Upper lobe of right lung (tissue), 1 donor: ENCODE results near the gene MRPL55. TPM values are rescaled to one million over a fixed set of nuclear protein-coding genes. Genes with fewer than 3 reads are reported as not detected.

Source experiments
- ATAC-seq: fragments of 200-7000 bp; cut with Tn5 transposase; one replicate; pipeline ENCODE4 v1.9.1; 2020; ENCODE audit warnings: mild to moderate bottlenecking, moderate library complexity
- DNase-seq: peaks from one replicate; pipeline ENCODE4 v3.0.0-alpha.2; 2020
- H3K27ac ChIP-seq: fragments of 200-600 bp; one replicate; pipeline ENCODE4 v1.8.0; 2022
- H3K27me3 ChIP-seq: fragments of 200-600 bp; one replicate; pipeline ENCODE4 v1.8.0; 2022; ENCODE audit warnings: mild to moderate bottlenecking
- H3K36me3 ChIP-seq: fragments of 200-600 bp; one replicate; pipeline ENCODE4 v1.8.0; 2022
- H3K4me1 ChIP-seq: fragments of 200-600 bp; one replicate; pipeline ENCODE4 v1.8.0; 2022
- H3K4me3 ChIP-seq: fragments of 200-600 bp; one replicate; pipeline ENCODE4 v1.8.0; 2022; ENCODE audit warnings: mild to moderate bottlenecking
- H3K9me3 ChIP-seq: fragments of 200-600 bp; one replicate; pipeline ENCODE4 v1.8.0; 2022
- intact Hi-C: fragments of 100-400 bp; cut with DNase I; formaldehyde crosslinking; loops from one replicate; pipeline ENCODE4 v1.11.0; 2022
- long read RNA-seq: library from polyadenylated mRNA; unstranded; transcript quantifications from one replicate; pipeline ENCODE4 v2.0.0, GENCODE V29; 2021
- total RNA-seq: library from RNA; stranded (reverse); fragmentation: NEBNext Ultra II Directional; extraction: Animal tissue kit (Norgen Biotek cat#: 25700); gene quantifications from one replicate; pipeline ENCODE4 v1.2.1, GENCODE V29; 2021
- TF ChIP-seq, protein P1 (sequence below): fragments of 200-600 bp; IDR thresholded peaks from one replicate; pipeline ENCODE4 v1.8.0; 2022; ENCODE audit warnings: antibody characterized with exemption
- donor health status: DM: no; HTN: yes; CAD: no; lungs with severe emphysema.

The MRPL55 gene
- total RNA-seq = 39.9 TPM
- long read RNA-seq, transcript MRPL55-203 (5 exons, 744 nt) = major isoform, 5 of 22 reads
- long read RNA-seq, partial matches to known transcripts = 0 of 22 reads
- long read RNA-seq, other reads (novel, unspliced or antisense) = 8 of 22 reads

DNA sequence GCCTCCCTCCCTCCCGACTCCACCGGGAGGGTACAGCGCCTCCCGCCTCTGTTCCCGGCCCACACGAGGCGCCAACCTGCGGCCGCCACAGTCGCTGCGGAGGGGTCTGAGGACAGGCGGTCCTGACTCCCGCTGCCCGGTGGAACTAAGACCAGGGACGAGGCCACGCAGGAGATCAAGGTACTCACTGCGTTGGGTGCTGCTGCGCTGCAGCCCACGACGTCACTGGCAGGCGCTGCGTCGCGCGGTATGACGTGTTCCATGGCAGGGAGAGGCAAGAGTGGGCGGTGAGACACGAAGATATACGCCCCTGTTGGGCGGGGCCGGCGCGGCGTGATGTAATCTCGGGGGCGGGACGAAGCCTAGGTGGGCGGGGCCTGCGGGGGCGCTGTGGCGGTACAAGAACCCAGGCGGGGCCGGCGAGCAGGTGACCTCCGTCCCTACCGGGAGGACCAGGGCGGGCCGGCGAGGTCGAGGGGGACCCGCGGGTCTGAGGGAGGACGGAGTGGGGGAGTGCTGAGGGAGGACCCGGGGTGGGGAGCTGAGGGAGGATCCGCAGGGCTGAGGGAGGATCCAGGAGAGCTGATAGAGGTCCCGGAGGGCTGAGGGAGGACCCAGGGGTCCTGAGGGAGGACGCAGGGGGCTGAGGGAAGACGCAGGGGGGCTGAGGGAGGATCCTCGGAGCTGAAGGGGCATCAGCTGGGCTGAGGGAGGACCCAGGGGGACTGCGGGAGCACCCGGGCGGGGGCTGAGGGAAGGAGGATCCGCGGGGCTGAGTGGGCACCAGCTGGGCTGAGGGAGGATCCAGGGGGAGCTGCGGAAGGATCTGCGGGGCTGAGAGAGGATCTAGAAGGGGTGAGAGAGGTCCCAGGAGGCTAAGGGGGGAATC, at the start of gene MRPL55:
TSS of gene MRPL55 (minus strand) at position 227 of the 889 bp plus-strand sequence. CDS start 1,039 bp downstream, outside the sequence.
- H3K36me3 ChIP-seq = peaks cover 21% of the 10 kb centered on the region
- no peaks in the 10 kb centered on the region for H3K9me3 ChIP-seq
- H3K4me1 ChIP-seq = peaks cover 22% of the 10 kb centered on the region
- TF ChIP-seq, protein P1, sequence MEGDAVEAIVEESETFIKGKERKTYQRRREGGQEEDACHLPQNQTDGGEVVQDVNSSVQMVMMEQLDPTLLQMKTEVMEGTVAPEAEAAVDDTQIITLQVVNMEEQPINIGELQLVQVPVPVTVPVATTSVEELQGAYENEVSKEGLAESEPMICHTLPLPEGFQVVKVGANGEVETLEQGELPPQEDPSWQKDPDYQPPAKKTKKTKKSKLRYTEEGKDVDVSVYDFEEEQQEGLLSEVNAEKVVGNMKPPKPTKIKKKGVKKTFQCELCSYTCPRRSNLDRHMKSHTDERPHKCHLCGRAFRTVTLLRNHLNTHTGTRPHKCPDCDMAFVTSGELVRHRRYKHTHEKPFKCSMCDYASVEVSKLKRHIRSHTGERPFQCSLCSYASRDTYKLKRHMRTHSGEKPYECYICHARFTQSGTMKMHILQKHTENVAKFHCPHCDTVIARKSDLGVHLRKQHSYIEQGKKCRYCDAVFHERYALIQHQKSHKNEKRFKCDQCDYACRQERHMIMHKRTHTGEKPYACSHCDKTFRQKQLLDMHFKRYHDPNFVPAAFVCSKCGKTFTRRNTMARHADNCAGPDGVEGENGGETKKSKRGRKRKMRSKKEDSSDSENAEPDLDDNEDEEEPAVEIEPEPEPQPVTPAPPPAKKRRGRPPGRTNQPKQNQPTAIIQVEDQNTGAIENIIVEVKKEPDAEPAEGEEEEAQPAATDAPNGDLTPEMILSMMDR = no peak
- intact Hi-C loops = no loop called here
- peak within 1 kb of the TSS; percentile 76 for H3K4me3 ChIP-seq
- peak within 1 kb of the TSS; percentile 86 for H3K27ac ChIP-seq
- ATAC-seq = peak; percentile 98
- peak; percentile 99 for DNase-seq
- H3K27me3 ChIP-seq = no peaks in the 10 kb centered on the region

DNA sequence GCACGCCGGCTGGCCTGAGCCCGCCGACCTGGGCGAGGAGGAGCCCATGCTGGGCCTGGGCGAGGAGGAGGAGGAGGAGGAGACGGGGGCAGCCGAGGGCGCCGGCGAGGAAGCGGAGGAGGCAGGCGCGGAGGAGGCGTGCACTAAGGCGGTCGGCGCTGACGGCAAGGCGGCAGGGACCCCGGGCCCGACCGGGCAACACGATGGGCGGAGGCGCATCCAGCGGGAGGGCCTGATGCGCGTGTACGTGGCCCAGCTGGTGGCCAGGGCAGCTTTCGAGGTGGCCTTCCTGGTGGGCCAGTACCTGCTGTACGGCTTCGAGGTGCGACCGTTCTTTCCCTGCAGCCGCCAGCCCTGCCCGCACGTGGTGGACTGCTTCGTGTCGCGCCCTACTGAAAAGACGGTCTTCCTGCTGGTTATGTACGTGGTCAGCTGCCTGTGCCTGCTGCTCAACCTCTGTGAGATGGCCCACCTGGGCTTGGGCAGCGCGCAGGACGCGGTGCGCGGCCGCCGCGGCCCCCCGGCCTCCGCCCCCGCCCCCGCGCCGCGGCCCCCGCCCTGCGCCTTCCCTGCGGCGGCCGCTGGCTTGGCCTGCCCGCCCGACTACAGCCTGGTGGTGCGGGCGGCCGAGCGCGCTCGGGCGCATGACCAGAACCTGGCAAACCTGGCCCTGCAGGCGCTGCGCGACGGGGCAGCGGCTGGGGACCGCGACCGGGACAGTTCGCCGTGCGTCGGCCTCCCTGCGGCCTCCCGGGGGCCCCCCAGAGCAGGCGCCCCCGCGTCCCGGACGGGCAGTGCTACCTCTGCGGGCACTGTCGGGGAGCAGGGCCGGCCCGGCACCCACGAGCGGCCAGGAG, 49.3 kb upstream of the MRPL55 start:
- Histone ChIP-seq H3K4me3 (no peak overlapping the region), H3K4me1 (peaks cover 18% of the 10 kb centered on the region), H3K36me3 (no peaks in the 10 kb centered on the region), H3K9me3 (no peaks in the 10 kb centered on the region), H3K27me3 (no peaks in the 10 kb centered on the region), H3K27ac (no peak overlapping the region)
- TF ChIP-seq, protein P1 = no peak
- DNase-seq (peak; percentile 50), ATAC-seq (no peak)
- intact Hi-C loops = no loop called here

DNA sequence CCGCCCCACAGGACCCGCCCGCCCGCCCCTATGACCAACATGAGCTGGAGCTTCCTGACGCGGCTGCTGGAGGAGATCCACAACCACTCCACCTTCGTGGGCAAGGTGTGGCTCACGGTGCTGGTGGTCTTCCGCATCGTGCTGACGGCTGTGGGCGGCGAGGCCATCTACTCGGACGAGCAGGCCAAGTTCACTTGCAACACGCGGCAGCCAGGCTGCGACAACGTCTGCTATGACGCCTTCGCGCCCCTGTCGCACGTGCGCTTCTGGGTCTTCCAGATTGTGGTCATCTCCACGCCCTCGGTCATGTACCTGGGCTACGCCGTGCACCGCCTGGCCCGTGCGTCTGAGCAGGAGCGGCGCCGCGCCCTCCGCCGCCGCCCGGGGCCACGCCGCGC, 48.6 kb upstream of the MRPL55 start:
- ATAC-seq (no peak), DNase-seq (peak; percentile 53)
- Histone ChIP-seq H3K4me3 (no peak overlapping the region), H3K4me1 (peaks cover 12% of the 10 kb centered on the region), H3K36me3 (no peaks in the 10 kb centered on the region), H3K9me3 (no peaks in the 10 kb centered on the region), H3K27ac (no peak overlapping the region), H3K27me3 (no peaks in the 10 kb centered on the region)
- intact Hi-C loops = no loop called here
- TF ChIP-seq, protein P1 = no peak

DNA sequence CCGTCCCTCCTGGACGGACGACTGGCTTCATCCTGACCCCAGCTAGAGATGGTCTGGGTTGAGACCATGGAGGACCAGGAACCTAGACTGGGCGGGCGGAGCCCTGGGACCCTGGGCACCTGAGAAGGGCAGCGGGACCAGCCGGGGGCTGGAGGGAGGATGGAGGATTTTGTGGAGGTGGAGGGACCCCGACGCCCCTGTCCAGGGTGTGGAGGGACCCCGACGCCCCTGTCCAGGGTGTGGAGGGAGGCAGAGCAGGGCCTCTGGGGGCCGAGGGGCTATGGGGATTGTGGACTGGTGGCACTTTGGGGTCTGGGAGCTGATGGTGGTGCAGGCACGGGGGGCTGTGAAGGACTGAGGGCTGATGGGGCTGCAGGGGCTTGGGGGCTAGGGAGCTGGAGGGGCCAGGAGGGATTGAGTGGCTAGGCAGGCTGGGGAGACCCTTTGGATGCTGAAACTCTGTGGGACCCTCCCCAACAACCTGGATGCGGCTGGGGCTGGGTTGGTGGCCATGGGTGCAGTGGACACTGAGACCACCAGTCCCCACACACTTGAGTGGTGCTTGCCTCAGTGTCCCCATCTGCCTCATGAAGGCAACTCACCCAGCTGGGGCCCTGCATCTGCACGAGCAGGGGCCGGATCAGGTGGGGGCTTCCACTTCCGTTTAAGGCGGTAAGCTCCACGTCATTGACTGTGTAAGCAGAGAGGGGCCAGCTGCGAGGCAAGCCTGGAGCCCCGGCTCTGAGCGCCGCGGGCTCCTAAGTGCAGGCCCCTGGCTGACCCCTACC, 48.0 kb upstream of the MRPL55 start:
- Histone ChIP-seq H3K4me3 (no peak overlapping the region), H3K9me3 (no peaks in the 10 kb centered on the region), H3K36me3 (no peaks in the 10 kb centered on the region), H3K4me1 (peaks cover 6% of the 10 kb centered on the region), H3K27ac (no peak overlapping the region), H3K27me3 (no peaks in the 10 kb centered on the region)
- intact Hi-C loops = no loop called here
- TF ChIP-seq, protein P1 = no peak
- ATAC-seq (no peak), DNase-seq (peak; percentile 42)

DNA sequence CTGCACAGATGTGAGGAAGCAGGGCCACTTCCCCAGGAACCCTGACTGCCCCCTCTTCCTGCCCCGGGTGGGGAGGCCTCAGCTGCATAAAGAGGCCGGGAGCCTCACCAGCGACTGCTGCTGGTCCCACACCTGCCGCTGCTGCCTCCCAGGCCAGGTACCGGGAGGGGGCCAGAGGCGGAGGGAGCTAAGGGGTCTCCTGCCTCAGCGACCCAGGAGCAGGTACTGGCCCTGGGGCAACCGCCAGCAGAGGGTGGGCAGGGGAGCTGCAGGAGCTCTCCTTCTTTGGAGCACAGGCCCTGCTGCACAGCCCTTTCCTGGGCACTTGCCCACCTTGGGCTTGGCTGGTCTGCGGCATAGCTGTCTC, 47.4 kb upstream of the MRPL55 start:
- DNase-seq (peak; percentile 54), ATAC-seq (no peak)
- Histone ChIP-seq H3K27ac (no peak overlapping the region), H3K36me3 (no peaks in the 10 kb centered on the region), H3K4me3 (no peak overlapping the region), H3K27me3 (no peaks in the 10 kb centered on the region), H3K9me3 (no peaks in the 10 kb centered on the region), H3K4me1 (peaks cover 6% of the 10 kb centered on the region)
- intact Hi-C loops = no loop called here
- TF ChIP-seq, protein P1 = no peak
